Panc1 (cell line): ENCODE measurements around the gene NFAT5.
"Not testable (repeated sequence)": the region's sequence is repeated elsewhere in the genome, so short reads cannot be mapped to it uniquely, and the experiment has no call there.

Experiments
- CTCF ChIP-seq: fragments of 450-650 bp; IDR thresholded peaks from 2 replicates; pipeline ENCODE4 v1.5.1; 2017; ENCODE audit warnings: mild to moderate bottlenecking
- POLR2AphosphoS5 ChIP-seq: IDR thresholded peaks from 2 replicates; pipeline ENCODE4 v1.6.1; 2012; ENCODE audit warnings: mild to moderate bottlenecking, low read depth, low read length, moderate library complexity
- TCF7L2 ChIP-seq: IDR thresholded peaks from 2 replicates; pipeline ENCODE4 v1.6.1; 2011; ENCODE audit warnings: mild to moderate bottlenecking, low read depth, low read length, inconsistent platforms
- TF ChIP-seq, protein P1 (sequence below), 2 experiments: IDR thresholded peaks; 2 replicates each; pipeline ENCODE4 v1.6.1; 2011 to 2012; ENCODE audit warnings: low read depth in 2 of 2, control low read depth in 1 of 2, low read length in 1 of 2, mild to moderate bottlenecking in 1 of 2, moderate library complexity in 1 of 2; ENCODE audit not compliant: insufficient read depth in 1 of 2

DNA sequence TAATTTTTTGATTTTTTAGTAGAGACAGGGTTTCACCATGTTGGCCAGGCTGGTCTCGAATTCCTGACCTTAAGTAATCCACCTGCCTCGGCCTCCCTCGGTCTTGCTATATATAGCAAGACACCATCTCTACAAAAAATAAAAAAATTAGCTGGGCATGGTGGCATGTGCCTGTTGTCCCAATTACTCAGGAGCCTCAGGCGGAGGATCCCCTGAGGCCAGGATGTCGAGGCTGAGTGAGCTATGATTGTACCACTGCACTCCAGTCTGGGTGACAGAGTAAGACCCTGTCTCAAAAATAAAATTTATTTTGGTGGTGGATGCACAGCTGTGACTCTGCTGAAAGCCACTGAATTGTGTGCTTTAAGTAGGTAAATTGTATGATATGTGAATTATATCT, 18.7 kb downstream of the NFAT5 start:
- TF ChIP-seq CTCF, TCF7L2, POLR2AphosphoS5: not testable (repeated sequence)
- TF ChIP-seq, protein P1, sequence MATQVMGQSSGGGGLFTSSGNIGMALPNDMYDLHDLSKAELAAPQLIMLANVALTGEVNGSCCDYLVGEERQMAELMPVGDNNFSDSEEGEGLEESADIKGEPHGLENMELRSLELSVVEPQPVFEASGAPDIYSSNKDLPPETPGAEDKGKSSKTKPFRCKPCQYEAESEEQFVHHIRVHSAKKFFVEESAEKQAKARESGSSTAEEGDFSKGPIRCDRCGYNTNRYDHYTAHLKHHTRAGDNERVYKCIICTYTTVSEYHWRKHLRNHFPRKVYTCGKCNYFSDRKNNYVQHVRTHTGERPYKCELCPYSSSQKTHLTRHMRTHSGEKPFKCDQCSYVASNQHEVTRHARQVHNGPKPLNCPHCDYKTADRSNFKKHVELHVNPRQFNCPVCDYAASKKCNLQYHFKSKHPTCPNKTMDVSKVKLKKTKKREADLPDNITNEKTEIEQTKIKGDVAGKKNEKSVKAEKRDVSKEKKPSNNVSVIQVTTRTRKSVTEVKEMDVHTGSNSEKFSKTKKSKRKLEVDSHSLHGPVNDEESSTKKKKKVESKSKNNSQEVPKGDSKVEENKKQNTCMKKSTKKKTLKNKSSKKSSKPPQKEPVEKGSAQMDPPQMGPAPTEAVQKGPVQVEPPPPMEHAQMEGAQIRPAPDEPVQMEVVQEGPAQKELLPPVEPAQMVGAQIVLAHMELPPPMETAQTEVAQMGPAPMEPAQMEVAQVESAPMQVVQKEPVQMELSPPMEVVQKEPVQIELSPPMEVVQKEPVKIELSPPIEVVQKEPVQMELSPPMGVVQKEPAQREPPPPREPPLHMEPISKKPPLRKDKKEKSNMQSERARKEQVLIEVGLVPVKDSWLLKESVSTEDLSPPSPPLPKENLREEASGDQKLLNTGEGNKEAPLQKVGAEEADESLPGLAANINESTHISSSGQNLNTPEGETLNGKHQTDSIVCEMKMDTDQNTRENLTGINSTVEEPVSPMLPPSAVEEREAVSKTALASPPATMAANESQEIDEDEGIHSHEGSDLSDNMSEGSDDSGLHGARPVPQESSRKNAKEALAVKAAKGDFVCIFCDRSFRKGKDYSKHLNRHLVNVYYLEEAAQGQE (IDR thresholded peaks at IDR 0.05; ENCODE audit: insufficient read depth in 1 of 2, low read depth in 2 of 2, low read length in 1 of 2) = not testable (repeated sequence)
